Activated CD8-positive, alpha-beta memory T cell treated with anti-CD3 and anti-CD28 coated beads, Interleukin-2, amount 50 U/mL, for 4 hours (primary cell): ENCODE data around the gene PKP4.
"Not testable (repeated sequence)": the region's sequence is repeated elsewhere in the genome, so short reads cannot be mapped to it uniquely, and the experiment has no call there.

Experiments
- DNase-seq: peaks from one replicate; pipeline ENCODE4 v3.0.0-alpha.2; 2020

PKP4 gene

GRCh38 chr2:158692372-158693103, 235.8 kb downstream of the PKP4 start:
- DNase-seq: no peak

GRCh38 chr2:158693476-158693875, 236.7 kb downstream of the PKP4 start:
- DNase-seq: no peak

GRCh38 chr2:158695305-158695704, 238.6 kb downstream of the PKP4 start:
- no peak for DNase-seq

- DNase-seq: not testable (repeated sequence)
Measured at GRCh38 chr2:158695744-158696143, 239.0 kb downstream of the PKP4 start.

- DNase-seq: no peak
Measured at GRCh38 chr2:158699323-158699722, 242.6 kb downstream of the PKP4 start.

- no peak for DNase-seq
Measured at GRCh38 chr2:158701101-158701500, 244.3 kb downstream of the PKP4 start.

GRCh38 chr2:158702740-158703139, 246.0 kb downstream of the PKP4 start:
- no peak for DNase-seq

- not testable (repeated sequence) for DNase-seq
Measured at GRCh38 chr2:158704724-158705465, 248.1 kb downstream of the PKP4 start.

- no peak for DNase-seq
Measured at GRCh38 chr2:158712791-158713522, 256.2 kb downstream of the PKP4 start.

GRCh38 chr2:158713523-158714138, 256.9 kb downstream of the PKP4 start:
- DNase-seq: no peak

GRCh38 chr2:158714420-158714819, 257.7 kb downstream of the PKP4 start:
- DNase-seq: no peak

- no peak for DNase-seq
Measured at GRCh38 chr2:158715357-158715756, 258.6 kb downstream of the PKP4 start.

- DNase-seq: no peak
Measured at GRCh38 chr2:158716121-158716791, 259.5 kb downstream of the PKP4 start.

- no peak for DNase-seq
Measured at GRCh38 chr2:158716921-158717320, 260.2 kb downstream of the PKP4 start.

GRCh38 chr2:158717366-158718195, 260.8 kb downstream of the PKP4 start:
- DNase-seq: no peak

GRCh38 chr2:158718196-158718585, 261.4 kb downstream of the PKP4 start:
- DNase-seq: no peak

GRCh38 chr2:158718851-158719250, 262.1 kb downstream of the PKP4 start:
- DNase-seq: no peak

GRCh38 chr2:158719403-158719802, 262.7 kb downstream of the PKP4 start:
- DNase-seq: no peak

- DNase-seq: no peak
Measured at GRCh38 chr2:158722266-158723105, 265.7 kb downstream of the PKP4 start.

GRCh38 chr2:158723181-158723838, 266.6 kb downstream of the PKP4 start:
- DNase-seq: no peak
